ENCODE data around the gene CCDC149. TPM values are rescaled to one million over a fixed set of nuclear protein-coding genes. Genes with fewer than 3 reads are reported as not detected.

CCDC149 gene
- total and polyA plus RNA-seq, 2 of the 8 experiments (the other 6 are each of a cell fraction or from before 2014, with no cell fraction given): 2.2 to 5.6 TPM

GRCh38 chr4:24876431-24876830, 36.4 kb downstream of the CCDC149 start:
- no peak overlapping the region for H3K4me2 ChIP-seq (ENCODE audit: insufficient read depth in 1 of 2, low read depth in 2 of 2, low read length in 2 of 2)
- H2BK12ac ChIP-seq (ENCODE audit: low read depth, low read length): no peak overlapping the region
- H3K23ac ChIP-seq (ENCODE audit: insufficient read length): no peak overlapping the region
- H2BK120ac ChIP-seq (replicated peaks; ENCODE audit: low read depth, low read length): no peak overlapping the region
- H2AK5ac ChIP-seq (ENCODE audit: low read depth, low read length): no peak overlapping the region
- no peak overlapping the region for H3K14ac ChIP-seq (ENCODE audit: insufficient read length)
- no peak overlapping the region for H4K91ac ChIP-seq (replicated peaks; ENCODE audit: insufficient read length, low read length)
- peaks cover 0 to 12% of the 10 kb centered on the region in 2 experiments; a peak in 1 of 4 replicates for H3K9me3 ChIP-seq (ENCODE audit: insufficient read depth in 2 of 2, low read depth in 1 of 2, low read length in 1 of 2)
- no peak overlapping the region for H2BK15ac ChIP-seq (ENCODE audit: low read length)
- no peaks in the 10 kb centered on the region for H4K20me1 ChIP-seq (replicated peaks in 1 of 2; ENCODE audit: control insufficient read depth in 1 of 2, insufficient read depth in 2 of 2, low read length in 2 of 2)
- WGBS, 2 experiments (ENCODE audit: extremely low coverage in 1 of 2, insufficient coverage in 1 of 2, insufficient read length in 1 of 2, insufficient replicate concordance in 2 of 2, low coverage in 1 of 2, low lambda C conversion rate in 2 of 2, missing lambda C conversion rate in 1 of 2): 82% methylated on average over 6 of the region's 6 CpGs; no CpG with 5 or more reads in 1 of the 2 experiments
- H2BK20ac ChIP-seq (ENCODE audit: low read length): no peak overlapping the region
- H3K79me1 ChIP-seq (ENCODE audit: low read depth, low read length): no peaks in the 10 kb centered on the region
- H2AFZ ChIP-seq (ENCODE audit: low read length): no peak overlapping the region
- H3K56ac ChIP-seq (replicated peaks; ENCODE audit: insufficient read length, low read depth, low read length): no peak overlapping the region
- TF ChIP-seq HDAC6 (IDR thresholded peaks at IDR 0.05; ENCODE audit: low read depth, low read length) (no peak), SIX5 (IDR thresholded peaks at IDR 0.05; ENCODE audit: low read depth, low read length) (no peak), SIN3A (conservative IDR thresholded peaks at IDR 0.05 in 1 of 2, IDR thresholded peaks at IDR 0.05 in 1 of 2; ENCODE audit: low read depth in 1 of 2, low read length in 2 of 2) (no peak), CBX5 (IDR thresholded peaks at IDR 0.05; ENCODE audit: low read depth, low read length) (no peak), HDAC2 (IDR thresholded peaks at IDR 0.05; ENCODE audit: borderline replicate concordance in 1 of 2, low read depth in 2 of 2, low read length in 2 of 2) (no peak), SP4 (IDR thresholded peaks at IDR 0.05; ENCODE audit: low read length) (no peak), TAF1 (IDR thresholded peaks at IDR 0.05; ENCODE audit: low read depth, low read length) (no peak), MAX (IDR thresholded peaks at IDR 0.05) (no peak), CBX8 (IDR thresholded peaks at IDR 0.05; ENCODE audit: borderline replicate concordance, low read depth, low read length) (no peak)
- peaks cover 0 to 5% (median 1%) of the 10 kb centered on the region in 4 experiments; a peak in 2 of 8 replicates for H3K36me3 ChIP-seq (ENCODE audit: control insufficient read depth in 2 of 4, insufficient read depth in 4 of 4, low read length in 3 of 4)
- no peaks in the 10 kb centered on the region for H3K79me2 ChIP-seq (ENCODE audit: control insufficient read depth in 1 of 2, insufficient read depth in 2 of 2, low read length in 2 of 2)
- no peak overlapping the region for H2BK5ac ChIP-seq (ENCODE audit: low read depth, low read length)
- no peaks in the 10 kb centered on the region for H3K23me2 ChIP-seq (ENCODE audit: low read depth, low read length)
- DNase-seq (ENCODE audit: low read depth in 1 of 2, low spot score in 2 of 2) (no peak), FAIRE-seq (no peak)
- H3K18ac ChIP-seq (ENCODE audit: extremely low read depth, low read length): no peak overlapping the region
- no peak overlapping the region for H3K9ac ChIP-seq (replicated peaks in 1 of 4; ENCODE audit: extremely low read depth in 1 of 4, low read depth in 3 of 4, low read length in 3 of 4)
- H3K4ac ChIP-seq (replicated peaks; ENCODE audit: insufficient read length, low read depth, low read length): no peak overlapping the region
- no peaks in the 10 kb centered on the region for H3K27me3 ChIP-seq (replicated peaks in 1 of 4; ENCODE audit: control insufficient read depth in 3 of 4, extremely low read depth in 1 of 4, insufficient read depth in 3 of 4, low read length in 3 of 4)
- no peak overlapping the region for H3K4me3 ChIP-seq (ENCODE audit: extremely low read depth in 1 of 4, insufficient read depth in 2 of 4, low read depth in 3 of 4, low read length in 4 of 4)
- POLR2A ChIA-PET (ENCODE audit: partially characterized antibody): no interaction called here
- H4K5ac ChIP-seq (ENCODE audit: insufficient read length, low read depth, low read length): no peak overlapping the region
- CTCF ChIA-PET (ENCODE audit: partially characterized antibody): interaction anchor here (0.8 to 1.5 kb wide), 3 partner anchors 8 to 401 kb away, joined by 3 to 6 read pairs (median 3); no protein-coding TSS in a partner anchor
- H4K8ac ChIP-seq (ENCODE audit: extremely low read depth, insufficient read depth, low read length): no peak overlapping the region; the same call in 1 of the 2 replicates
- peaks cover 0 to 2% (median 0%) of the 10 kb centered on the region in 4 experiments; a peak in 3 of 7 replicates for H3K4me1 ChIP-seq (replicated peaks in 1 of 4; ENCODE audit: control insufficient read depth in 3 of 4, insufficient read depth in 4 of 4, low read length in 3 of 4)
- no peak overlapping the region for H3K27ac ChIP-seq (ENCODE audit: low read depth, low read length)
